HEK293T (cell line): ENCODE results near the gene ANKRD60.

ENCODE experiments used
- BHLHE40 ChIP-seq: fragments of 450-650 bp; IDR thresholded peaks from 2 replicates; pipeline ENCODE4 v1.6.1; 2016; ENCODE audit warnings: mild to moderate bottlenecking, moderate library complexity, borderline replicate concordance
- ELF4 ChIP-seq: fragments of 450-650 bp; IDR thresholded peaks from 2 replicates; pipeline ENCODE4 v1.6.1; 2017; ENCODE audit warnings: antibody characterized with exemption
- FOXK2 ChIP-seq: fragments of 450-650 bp; IDR thresholded peaks from 2 replicates; pipeline ENCODE4 v1.6.1; 2016; ENCODE audit warnings: mild to moderate bottlenecking
- FOXM1 ChIP-seq: fragments of 450-650 bp; IDR thresholded peaks from 2 replicates; pipeline ENCODE4 v1.6.1; 2017; ENCODE audit warnings: mild to moderate bottlenecking, borderline replicate concordance
- HDGF ChIP-seq: fragments of 450-650 bp; IDR thresholded peaks from 2 replicates; pipeline ENCODE4 v1.6.1; 2017; ENCODE audit warnings: antibody characterized with exemption, borderline replicate concordance
- L3MBTL2 ChIP-seq: fragments of 450-650 bp; conservative IDR thresholded peaks from 2 replicates; pipeline ENCODE4 v1.6.1; 2016; ENCODE audit warnings: mild to moderate bottlenecking
- SP1 ChIP-seq: fragments of 450-650 bp; IDR thresholded peaks from 2 replicates; pipeline ENCODE4 v1.6.1; 2017
- SUZ12 ChIP-seq: fragments of 450-650 bp; IDR thresholded peaks from 2 replicates; pipeline ENCODE4 v1.6.1; 2016; ENCODE audit warnings: mild to moderate bottlenecking
- TARDBP ChIP-seq: fragments of 450-650 bp; IDR thresholded peaks from 2 replicates; pipeline ENCODE4 v1.6.1; 2016
- TF ChIP-seq, protein P1 (sequence below): fragments of 450-650 bp; IDR thresholded peaks from 2 replicates; pipeline ENCODE4 v1.6.1; 2016

DNA sequence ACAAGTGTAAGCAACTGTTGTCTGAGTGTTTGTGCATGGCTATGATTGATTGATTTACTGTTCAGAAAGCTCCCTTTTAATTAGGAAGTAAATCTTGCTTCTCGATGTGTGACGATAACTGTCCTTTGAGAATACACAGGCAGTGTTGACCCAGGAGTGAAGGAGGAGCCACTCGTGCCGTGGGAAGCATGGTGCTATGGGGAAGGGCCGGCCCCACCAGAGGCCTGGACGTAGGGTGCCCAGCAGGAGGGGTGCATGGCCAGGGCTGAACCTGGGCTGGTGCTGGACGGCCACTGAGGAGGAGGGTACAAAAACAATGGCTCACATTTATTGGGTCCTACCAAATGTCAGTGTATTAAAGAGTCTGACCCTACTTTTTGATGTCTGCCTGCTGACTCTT, 60.7 kb downstream of the ANKRD60 start:
- TF ChIP-seq HDGF (no peak), TARDBP (no peak), BHLHE40 (no peak), SUZ12 (no peak), SP1 (no peak), FOXK2 (no peak), ELF4 (no peak), L3MBTL2 (no peak), FOXM1 (no peak)
- TF ChIP-seq, protein P1, sequence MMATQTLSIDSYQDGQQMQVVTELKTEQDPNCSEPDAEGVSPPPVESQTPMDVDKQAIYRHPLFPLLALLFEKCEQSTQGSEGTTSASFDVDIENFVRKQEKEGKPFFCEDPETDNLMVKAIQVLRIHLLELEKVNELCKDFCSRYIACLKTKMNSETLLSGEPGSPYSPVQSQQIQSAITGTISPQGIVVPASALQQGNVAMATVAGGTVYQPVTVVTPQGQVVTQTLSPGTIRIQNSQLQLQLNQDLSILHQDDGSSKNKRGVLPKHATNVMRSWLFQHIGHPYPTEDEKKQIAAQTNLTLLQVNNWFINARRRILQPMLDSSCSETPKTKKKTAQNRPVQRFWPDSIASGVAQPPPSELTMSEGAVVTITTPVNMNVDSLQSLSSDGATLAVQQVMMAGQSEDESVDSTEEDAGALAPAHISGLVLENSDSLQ = no peak
